Endothelial cell of umbilical vein (primary cell): ENCODE results near the gene THSD4. TPM values are rescaled to one million over a fixed set of nuclear protein-coding genes. Genes with fewer than 3 reads are reported as not detected.

Experiments
- BruUV-seq: library from RNA; stranded (reverse); fragments of 400-500 nt; replicated peaks from 2 replicates; lab custom pipeline; 2021; lab: Mats Ljungman, UMichigan
- CTCF ChIA-PET: fragments of 300-600, 350-600 bp; sonication (Branson Sonifier 250); formaldehyde crosslinking; loops from one replicate; lab custom pipeline; 2021; ENCODE audit warnings: antibody characterized with exemption, inconsistent platforms; lab: Charles Lee
- POLR2A ChIA-PET: fragments of 300-600, 350-600 bp; sonication (Branson Sonifier 250); formaldehyde crosslinking; loops from one replicate; lab custom pipeline; 2021; ENCODE audit warnings: antibody characterized with exemption, inconsistent platforms; lab: Charles Lee
- DNase-seq: peaks from one replicate; pipeline ENCODE4 v3.0.0-alpha.2; 2011; ENCODE audit warnings: low read depth, low spot score
- FAIRE-seq: peaks from 2 replicates; lab custom pipeline; 2011; peaks lifted over from hg19 to GRCh38; lab: Jason Lieb, UNC
- H2AFZ ChIP-seq: 2 replicates; pipeline ENCODE4 v1.6.0; 2012; ENCODE audit warnings: low read depth, low read length, control low read depth, inconsistent platforms
- H3K27ac ChIP-seq: 2 replicates; pipeline ENCODE4 v1.5.1; 2011; ENCODE audit warnings: low read depth, mild to moderate bottlenecking, control low read depth, low read length, moderate library complexity; ENCODE audit not compliant: insufficient read depth
- H3K27me3 ChIP-seq, 2 experiments: 2 replicates each; pipeline versions ENCODE4 v1.6.0 to v1.6.1; 2011; ENCODE audit warnings: low read length in 2 of 2, mixed read lengths in 1 of 2; ENCODE audit not compliant: control insufficient read depth in 2 of 2, insufficient read depth in 2 of 2
- H3K36me3 ChIP-seq, 2 experiments: 2 replicates in 1 of 2; 3 replicates in 1 of 2; pipeline ENCODE4 v1.5.1; 2011; ENCODE audit warnings: low read length in 2 of 2, mild to moderate bottlenecking in 1 of 2, moderate library complexity in 1 of 2; ENCODE audit not compliant: control insufficient read depth in 2 of 2, insufficient read depth in 2 of 2; ENCODE audit errors: extremely low read depth in 1 of 2
- H3K4me1 ChIP-seq: 3 replicates; pipeline ENCODE4 v1.5.1; 2011; ENCODE audit warnings: mild to moderate bottlenecking, low read length; ENCODE audit not compliant: control insufficient read depth, insufficient read depth; ENCODE audit errors: extremely low read depth
- H3K4me2 ChIP-seq: 2 replicates; pipeline ENCODE4 v1.6.1; 2011; ENCODE audit warnings: low read length, control low read depth, mixed read lengths; ENCODE audit not compliant: insufficient read depth
- H3K4me3 ChIP-seq, 3 experiments: fragments of 200-600 bp in 1 of 3; sonication (generic), shearing (Covaris generic) in 1 of 3; replicated peaks in 1 of 3; 2 replicates each; pipeline ENCODE4 v1.5.1; 2011 to 2016; ENCODE audit warnings: control low read depth in 3 of 3, low read length in 3 of 3, mild to moderate bottlenecking in 2 of 3, inconsistent platforms in 1 of 3, low read depth in 1 of 3, moderate library complexity in 1 of 3; ENCODE audit not compliant: insufficient read depth in 1 of 3
- H3K79me2 ChIP-seq: 2 replicates; pipeline ENCODE4 v1.6.0; 2012; ENCODE audit warnings: low read length, inconsistent platforms; ENCODE audit not compliant: control insufficient read depth, insufficient read depth
- H3K9ac ChIP-seq: replicated peaks from 2 replicates; pipeline ENCODE3; 2011; ENCODE audit warnings: low read length, control low read depth; ENCODE audit not compliant: insufficient read depth; ENCODE audit errors: extremely low read depth
- H3K9me1 ChIP-seq: replicated peaks from 3 replicates; pipeline ENCODE4 v1.6.0; 2011; ENCODE audit warnings: mild to moderate bottlenecking, low read length; ENCODE audit not compliant: control insufficient read depth, insufficient read depth; ENCODE audit errors: extremely low read depth
- H3K9me3 ChIP-seq: replicated peaks from 2 replicates; pipeline ENCODE4 v1.5.1; 2012; ENCODE audit warnings: low read length, inconsistent platforms; ENCODE audit not compliant: control insufficient read depth, insufficient read depth
- H4K20me1 ChIP-seq: replicated peaks from 2 replicates; pipeline ENCODE3; 2011; ENCODE audit warnings: mild to moderate bottlenecking, low read length; ENCODE audit not compliant: control insufficient read depth, insufficient read depth; ENCODE audit errors: extremely low read depth
- EZH2 ChIP-seq: IDR thresholded peaks from 2 replicates; pipeline ENCODE4 v1.6.1; 2012; ENCODE audit warnings: borderline replicate concordance, low read depth, mild to moderate bottlenecking, moderate library complexity, low read length, inconsistent platforms; ENCODE audit not compliant: severe bottlenecking
- FOS ChIP-seq: IDR thresholded peaks from 2 replicates; pipeline ENCODE4 v1.6.1; 2011; ENCODE audit warnings: mild to moderate bottlenecking, low read length, moderate library complexity, borderline replicate concordance; ENCODE audit not compliant: insufficient read depth
- GATA2 ChIP-seq: IDR thresholded peaks from 2 replicates; pipeline ENCODE4 v1.7.0; 2011; ENCODE audit warnings: low read depth, mild to moderate bottlenecking, moderate library complexity, mixed read lengths, low read length; ENCODE audit not compliant: insufficient read length, insufficient read depth
- JUN ChIP-seq: IDR thresholded peaks from 2 replicates; pipeline ENCODE4 v1.6.1; 2011; ENCODE audit warnings: borderline replicate concordance, low read depth; ENCODE audit not compliant: insufficient read length, insufficient read depth
- MYC ChIP-seq: IDR thresholded peaks from one replicate; pipeline ENCODE4 v1.6.1; 2011; ENCODE audit warnings: mild to moderate bottlenecking, low read depth, low read length
- POLR2A ChIP-seq: IDR thresholded peaks from 2 replicates; pipeline ENCODE4 v1.6.1; 2012; ENCODE audit warnings: low read depth, mild to moderate bottlenecking, control low read depth, low read length
- POLR2AphosphoS5 ChIP-seq: IDR thresholded peaks from 2 replicates; pipeline ENCODE4 v1.6.1; 2012; ENCODE audit warnings: low read depth, mild to moderate bottlenecking, control low read depth, low read length, moderate library complexity; ENCODE audit not compliant: insufficient read depth
- dilution Hi-C: fragments of 300-500 bp; cut with MboI; formaldehyde crosslinking; loops from one replicate; pipeline ENCODE4 v1.15.0; 2019; ENCODE audit warnings: low sequenced_read_pairs; ENCODE audit not compliant: extremely low pct_ligation_motif_present
- intact Hi-C: fragments of 100-400 bp; cut with micrococcal nuclease; formaldehyde crosslinking; loops from one replicate; pipeline ENCODE4 v1.10.0; 2022
- polyA plus RNA-seq, 4 experiments: library from polyadenylated mRNA; depleted of rRNA in 3 of 4; stranded (reverse) in 3 of 4; unstranded in 1 of 4; fragments of >200 nt; gene quantifications; 2 replicates each; pipeline versions ENCODE4 v1.2.1 to v1.2.3, GENCODE V29; 2011 to 2012; ENCODE audit warnings: missing spikeins in 1 of 4
- total RNA-seq: library from RNA; stranded (reverse); gene quantifications from 2 replicates; pipeline ENCODE4 v1.2.3, GENCODE V29; 2021
- TF ChIP-seq, protein P1 (sequence below), 2 donors: IDR thresholded peaks; 1 replicate in 1 of 2; 2 replicates in 1 of 2; pipeline ENCODE4 v1.5.1; 2011; ENCODE audit warnings: low read length in 2 of 2, mild to moderate bottlenecking in 2 of 2, moderate library complexity in 2 of 2, control low read depth in 1 of 2, inconsistent platforms in 1 of 2, low read depth in 1 of 2; ENCODE audit not compliant: insufficient read depth in 1 of 2; ENCODE audit errors: extremely low read depth in 1 of 2
- TF ChIP-seq, protein P2 (sequence below): IDR thresholded peaks from 2 replicates; pipeline ENCODE4 v1.6.1; 2011; ENCODE audit not compliant: insufficient read depth, insufficient read length

THSD4 gene
- total and polyA plus RNA-seq, 2 donors (not counting 3 experiments of a cell fraction or from before 2014, with no cell fraction given) = 9.9 to 25.4 TPM

DNA sequence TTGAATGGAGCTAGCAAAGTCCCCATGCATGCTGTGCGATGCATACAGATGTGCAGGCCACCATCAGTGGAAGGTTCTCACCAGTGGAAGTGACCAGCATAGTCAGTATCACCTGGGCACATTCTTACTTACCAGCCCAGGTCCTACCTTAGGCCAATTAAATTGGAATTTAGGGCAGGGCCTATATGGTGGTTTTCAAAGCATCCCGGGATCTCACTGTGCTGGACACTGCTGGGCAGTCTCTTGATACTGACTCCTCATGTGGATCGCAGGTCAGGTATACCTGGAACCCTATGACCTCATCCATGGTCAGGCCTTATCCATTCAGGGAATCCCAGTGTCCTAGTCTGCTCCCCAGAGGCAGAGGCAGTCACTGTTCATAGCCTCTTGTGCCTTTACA, 358.5 kb downstream of the THSD4 start:
- ChIA-PET POLR2A (no interaction called here), CTCF (no interaction called here)
- no peak for DNase-seq
- intact Hi-C loops (no loop called here), dilution Hi-C loops (no loop called here)
- Histone ChIP-seq H3K79me2 (no peaks in the 10 kb centered on the region), H3K27ac (no peak overlapping the region), H3K36me3 (no peaks in the 10 kb centered on the region), H3K4me3 (no peak overlapping the region), H3K4me2 (no peak overlapping the region), H3K9me3 (no peaks in the 10 kb centered on the region), H3K9me1 (no peaks in the 10 kb centered on the region), H3K27me3 (no peaks in the 10 kb centered on the region), H3K4me1 (no peaks in the 10 kb centered on the region), H4K20me1 (no peaks in the 10 kb centered on the region), H2AFZ (no peak overlapping the region), H3K9ac (no peak overlapping the region)
- TF ChIP-seq GATA2 (no peak), POLR2A (no peak), POLR2AphosphoS5 (no peak), JUN (no peak)
- TF ChIP-seq, protein P1, sequence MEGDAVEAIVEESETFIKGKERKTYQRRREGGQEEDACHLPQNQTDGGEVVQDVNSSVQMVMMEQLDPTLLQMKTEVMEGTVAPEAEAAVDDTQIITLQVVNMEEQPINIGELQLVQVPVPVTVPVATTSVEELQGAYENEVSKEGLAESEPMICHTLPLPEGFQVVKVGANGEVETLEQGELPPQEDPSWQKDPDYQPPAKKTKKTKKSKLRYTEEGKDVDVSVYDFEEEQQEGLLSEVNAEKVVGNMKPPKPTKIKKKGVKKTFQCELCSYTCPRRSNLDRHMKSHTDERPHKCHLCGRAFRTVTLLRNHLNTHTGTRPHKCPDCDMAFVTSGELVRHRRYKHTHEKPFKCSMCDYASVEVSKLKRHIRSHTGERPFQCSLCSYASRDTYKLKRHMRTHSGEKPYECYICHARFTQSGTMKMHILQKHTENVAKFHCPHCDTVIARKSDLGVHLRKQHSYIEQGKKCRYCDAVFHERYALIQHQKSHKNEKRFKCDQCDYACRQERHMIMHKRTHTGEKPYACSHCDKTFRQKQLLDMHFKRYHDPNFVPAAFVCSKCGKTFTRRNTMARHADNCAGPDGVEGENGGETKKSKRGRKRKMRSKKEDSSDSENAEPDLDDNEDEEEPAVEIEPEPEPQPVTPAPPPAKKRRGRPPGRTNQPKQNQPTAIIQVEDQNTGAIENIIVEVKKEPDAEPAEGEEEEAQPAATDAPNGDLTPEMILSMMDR (IDR thresholded peaks at IDR 0.05; ENCODE audit: extremely low read depth in 1 of 2, insufficient read depth in 1 of 2, low read depth in 1 of 2, low read length in 2 of 2) = no peak
- no TSS peak for BruUV-seq
- FAIRE-seq = no peak

DNA sequence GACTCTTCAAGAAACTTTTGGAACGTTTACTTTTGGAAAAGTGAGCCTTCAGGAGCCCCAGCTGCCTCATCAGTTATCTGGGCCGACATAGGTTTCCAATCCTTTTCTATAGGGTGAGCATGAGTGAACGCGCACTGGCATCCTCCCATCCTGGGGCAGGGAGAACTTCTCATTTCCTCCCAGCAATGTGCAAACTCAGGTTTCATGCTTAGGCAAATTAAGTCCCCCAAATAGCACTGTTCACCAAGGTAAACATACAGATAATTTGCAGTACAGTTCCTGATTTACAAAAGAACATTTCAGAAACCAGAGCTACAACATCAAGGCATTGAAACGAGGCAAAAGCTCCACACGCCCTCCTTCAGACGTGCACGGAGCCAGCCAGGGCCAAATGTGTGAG, 361.6 kb downstream of the THSD4 start:
- dilution Hi-C loops = no loop called here
- Histone ChIP-seq H3K4me1 (no peaks in the 10 kb centered on the region), H3K79me2 (no peaks in the 10 kb centered on the region), H3K4me3 (no peak overlapping the region), H3K4me2 (no peak overlapping the region), H3K36me3 (no peaks in the 10 kb centered on the region), H3K27ac (no peak overlapping the region), H3K9ac (no peak overlapping the region), H4K20me1 (no peaks in the 10 kb centered on the region), H3K27me3 (no peaks in the 10 kb centered on the region), H3K9me3 (no peaks in the 10 kb centered on the region), H2AFZ (no peak overlapping the region), H3K9me1 (no peaks in the 10 kb centered on the region)
- no peak for DNase-seq
- intact Hi-C loops = no loop called here
- no TSS peak for BruUV-seq
- ChIA-PET CTCF (interaction anchor here (0.6 to 1.2 kb wide), 3 partner anchors 9 to 118 kb away, joined by 3 to 7 read pairs (median 3); no protein-coding TSS in a partner anchor), POLR2A (no interaction called here)
- TF ChIP-seq, protein P1 (IDR thresholded peaks at IDR 0.05; ENCODE audit: extremely low read depth in 1 of 2, insufficient read depth in 1 of 2, low read depth in 1 of 2, low read length in 2 of 2) = no peak
- no peak for TF ChIP-seq FOS
- no peak for TF ChIP-seq JUN
- TF ChIP-seq POLR2A = no peak
- TF ChIP-seq, protein P2, sequence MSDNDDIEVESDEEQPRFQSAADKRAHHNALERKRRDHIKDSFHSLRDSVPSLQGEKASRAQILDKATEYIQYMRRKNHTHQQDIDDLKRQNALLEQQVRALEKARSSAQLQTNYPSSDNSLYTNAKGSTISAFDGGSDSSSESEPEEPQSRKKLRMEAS = no peak
- no peak for TF ChIP-seq MYC
- TF ChIP-seq EZH2 = no peak
- TF ChIP-seq GATA2 = no peak
- no peak for TF ChIP-seq POLR2AphosphoS5
- no peak for FAIRE-seq
